Panc1 (cell line): ENCODE results near the gene SDK2. TPM values are rescaled to one million over a fixed set of nuclear protein-coding genes. Genes with fewer than 3 reads are reported as not detected.

Source experiments
- ATAC-seq: fragments of 200-7000 bp; cut with Tn5 transposase; 2 replicates; pipeline ENCODE4 v1.9.1; 2020; ENCODE audit warnings: mild to moderate bottlenecking, moderate library complexity
- BruUV-seq: library from RNA; stranded (reverse); fragments of 400-500 nt; replicated peaks from 2 replicates; lab custom pipeline; 2021; lab: Mats Ljungman, UMichigan
- CTCF ChIA-PET: fragments of 300-600 bp; sonication (Branson Sonifier 250); formaldehyde crosslinking; loops from one replicate; lab custom pipeline; 2022; ENCODE audit warnings: antibody characterized with exemption; lab: Charles Lee
- POLR2A ChIA-PET: fragments of 300-600 bp; sonication (Branson Sonifier 250); formaldehyde crosslinking; loops from one replicate; lab custom pipeline; 2022; ENCODE audit warnings: antibody characterized with exemption; lab: Charles Lee
- DNase-seq: peaks from one replicate; pipeline ENCODE4 v3.0.0-alpha.2; 2010; ENCODE audit warnings: low read depth, low spot score
- H3K27ac ChIP-seq: 2 replicates; pipeline ENCODE4 v1.5.1; 2011; ENCODE audit warnings: mild to moderate bottlenecking, low read length, inconsistent platforms
- H3K27me3 ChIP-seq: fragments of 200-500 bp; sonication (Bioruptor generic); 2 replicates; pipeline ENCODE4 v1.6.0; 2014; ENCODE audit warnings: low read length, inconsistent platforms; ENCODE audit not compliant: control insufficient read depth, insufficient read depth
- H3K36me3 ChIP-seq: fragments of 200-500 bp; sonication (Bioruptor generic); 2 replicates; pipeline ENCODE4 v1.5.1; 2014; ENCODE audit warnings: inconsistent platforms, mild to moderate bottlenecking, low read length, moderate library complexity; ENCODE audit not compliant: control insufficient read depth, insufficient read depth
- H3K4me1 ChIP-seq: 2 replicates; pipeline ENCODE4 v1.5.1; 2011; ENCODE audit warnings: inconsistent platforms, mild to moderate bottlenecking, low read length, moderate library complexity; ENCODE audit not compliant: control insufficient read depth, insufficient read depth
- H3K4me3 ChIP-seq, 2 experiments: 2 replicates each; pipeline ENCODE4 v1.5.1; 2011 to 2012; ENCODE audit warnings: low read depth in 2 of 2, low read length in 2 of 2, mild to moderate bottlenecking in 2 of 2, inconsistent platforms in 1 of 2, moderate library complexity in 1 of 2
- H3K9me3 ChIP-seq: fragments of 200-500 bp; sonication (Bioruptor generic); 2 replicates; pipeline ENCODE4 v1.5.1; 2014; ENCODE audit warnings: low read depth, mild to moderate bottlenecking, inconsistent platforms, low read length, moderate library complexity; ENCODE audit not compliant: control insufficient read depth, insufficient read depth
- POLR2AphosphoS5 ChIP-seq: IDR thresholded peaks from 2 replicates; pipeline ENCODE4 v1.6.1; 2012; ENCODE audit warnings: mild to moderate bottlenecking, low read depth, low read length, moderate library complexity
- REST ChIP-seq, 2 experiments: IDR thresholded peaks; 2 replicates each; pipeline ENCODE4 v1.6.1; 2011 to 2012; ENCODE audit warnings: low read depth in 2 of 2, control low read depth in 1 of 2, low read length in 1 of 2, mild to moderate bottlenecking in 1 of 2, moderate library complexity in 1 of 2; ENCODE audit not compliant: insufficient read depth in 1 of 2
- SIN3A ChIP-seq: IDR thresholded peaks from 2 replicates; pipeline ENCODE4 v1.6.1; 2012; ENCODE audit warnings: low read depth, mild to moderate bottlenecking, low read length, moderate library complexity, borderline replicate concordance; ENCODE audit not compliant: insufficient read depth
- TCF7L2 ChIP-seq: IDR thresholded peaks from 2 replicates; pipeline ENCODE4 v1.6.1; 2011; ENCODE audit warnings: mild to moderate bottlenecking, low read depth, low read length, inconsistent platforms
- in situ Hi-C: cut with HindIII; loops from 2 replicates; pipeline ENCODE4 v1.10.0; 2016; ENCODE audit warnings: low sequenced_read_pairs, low pct_unique_long_range_greater_than_20kb
- intact Hi-C: fragments of 100-400 bp; cut with micrococcal nuclease; formaldehyde crosslinking; loops from one replicate; pipeline ENCODE4 v1.10.0; 2022; ENCODE audit not compliant: unreplicated experiment
- total RNA-seq: library from RNA; stranded (reverse); gene quantifications from one replicate; pipeline ENCODE4 v1.2.1, GENCODE V29; 2021; ENCODE audit not compliant: unreplicated experiment
- TF ChIP-seq, protein P1 (sequence below): fragments of 450-650 bp; IDR thresholded peaks from 2 replicates; pipeline ENCODE4 v1.5.1; 2017; ENCODE audit warnings: mild to moderate bottlenecking

The SDK2 gene
- total RNA-seq, 1 experiment from 2014 or later = 0.41 TPM

GRCh38 chr17:73348829-73349095 is 295.5 kb downstream of the SDK2 start:
- BruUV-seq = no TSS peak
- no peak for ATAC-seq
- intact Hi-C loops = no loop called here
- Histone ChIP-seq H3K36me3 (no peaks in the 10 kb centered on the region), H3K27ac (no peak overlapping the region), H3K4me1 (peaks cover 6% of the 10 kb centered on the region), H3K4me3 (no peak overlapping the region), H3K9me3 (no peaks in the 10 kb centered on the region), H3K27me3 (no peaks in the 10 kb centered on the region)
- in situ Hi-C loops = no loop called here
- ChIA-PET POLR2A (interaction anchor here (0.7 kb wide), 1 partner anchor 83 kb away, joined by 4 read pairs; no protein-coding TSS in a partner anchor), CTCF (no interaction called here)
- TF ChIP-seq REST (IDR thresholded peaks at IDR 0.05; ENCODE audit: insufficient read depth in 1 of 2, low read depth in 2 of 2, low read length in 1 of 2) = no peak
- TF ChIP-seq POLR2AphosphoS5 = no peak
- TF ChIP-seq TCF7L2 = no peak
- TF ChIP-seq, protein P1, sequence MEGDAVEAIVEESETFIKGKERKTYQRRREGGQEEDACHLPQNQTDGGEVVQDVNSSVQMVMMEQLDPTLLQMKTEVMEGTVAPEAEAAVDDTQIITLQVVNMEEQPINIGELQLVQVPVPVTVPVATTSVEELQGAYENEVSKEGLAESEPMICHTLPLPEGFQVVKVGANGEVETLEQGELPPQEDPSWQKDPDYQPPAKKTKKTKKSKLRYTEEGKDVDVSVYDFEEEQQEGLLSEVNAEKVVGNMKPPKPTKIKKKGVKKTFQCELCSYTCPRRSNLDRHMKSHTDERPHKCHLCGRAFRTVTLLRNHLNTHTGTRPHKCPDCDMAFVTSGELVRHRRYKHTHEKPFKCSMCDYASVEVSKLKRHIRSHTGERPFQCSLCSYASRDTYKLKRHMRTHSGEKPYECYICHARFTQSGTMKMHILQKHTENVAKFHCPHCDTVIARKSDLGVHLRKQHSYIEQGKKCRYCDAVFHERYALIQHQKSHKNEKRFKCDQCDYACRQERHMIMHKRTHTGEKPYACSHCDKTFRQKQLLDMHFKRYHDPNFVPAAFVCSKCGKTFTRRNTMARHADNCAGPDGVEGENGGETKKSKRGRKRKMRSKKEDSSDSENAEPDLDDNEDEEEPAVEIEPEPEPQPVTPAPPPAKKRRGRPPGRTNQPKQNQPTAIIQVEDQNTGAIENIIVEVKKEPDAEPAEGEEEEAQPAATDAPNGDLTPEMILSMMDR = no peak
- no peak for TF ChIP-seq SIN3A
- no peak for DNase-seq

GRCh38 chr17:73348018-73348828 is 296.0 kb downstream of the SDK2 start:
- DNase-seq (no peak), ATAC-seq (peak; percentile 25; the same call in 1 of the 2 replicates)
- intact Hi-C loops (no loop called here), in situ Hi-C loops (no loop called here)
- Histone ChIP-seq H3K4me1 (peaks cover 12% of the 10 kb centered on the region), H3K9me3 (no peaks in the 10 kb centered on the region), H3K27me3 (no peaks in the 10 kb centered on the region), H3K4me3 (no peak overlapping the region), H3K27ac (no peak overlapping the region), H3K36me3 (no peaks in the 10 kb centered on the region)
- BruUV-seq = no TSS peak
- POLR2A ChIA-PET = interaction anchor here (0.7 kb wide), 1 partner anchor 82 kb away, joined by 4 read pairs; no protein-coding TSS in a partner anchor
- CTCF ChIA-PET = no interaction called here
- TF ChIP-seq, protein P1 = no peak
- TF ChIP-seq REST (IDR thresholded peaks at IDR 0.05; ENCODE audit: insufficient read depth in 1 of 2, low read depth in 2 of 2, low read length in 1 of 2) (no peak), SIN3A (no peak), POLR2AphosphoS5 (no peak), TCF7L2 (no peak)
